GM12878 (cell line): ENCODE measurements around the gene ATG10. TPM values are rescaled to one million over a fixed set of nuclear protein-coding genes. Genes with fewer than 3 reads are reported as not detected.

Source experiments
- ATAC-seq: fragments of 200-7000 bp; cut with Tn5 transposase; 3 replicates; pipeline ENCODE4 v1.9.1; 2020; ENCODE audit warnings: mild to moderate bottlenecking, moderate library complexity
- BruUV-seq: library from RNA; stranded (reverse); fragments of 400-500 nt; replicated peaks from 2 replicates; lab custom pipeline; 2021; lab: Mats Ljungman, UMichigan
- CTCF ChIA-PET: fragments of 300-600 bp; sonication (Branson Sonifier 250); formaldehyde crosslinking; extraction: SDS; loops from one replicate; lab custom pipeline; 2021; ENCODE audit warnings: inconsistent platforms; lab: Yijun Ruan, JAX
- POLR2A ChIA-PET: fragments of 350-600 bp; formaldehyde crosslinking; extraction: SDS; loops from one replicate; lab custom pipeline; 2021; ENCODE audit warnings: inconsistent platforms; lab: Charles Lee
- RAD21 ChIA-PET: fragments of 300-600 bp; sonication (Branson Sonifier 250); formaldehyde crosslinking; loops from one replicate; lab custom pipeline; 2023; ENCODE audit warnings: antibody characterized with exemption; ENCODE audit not compliant: unreplicated experiment; lab: Charles Lee
- SMC1A ChIA-PET: fragments of 300-600 bp; sonication (Branson Sonifier 250); formaldehyde crosslinking; loops from one replicate; lab custom pipeline; 2023; ENCODE audit not compliant: unreplicated experiment, uncharacterized antibody; lab: Charles Lee
- DNase-seq: peaks from one replicate; pipeline ENCODE4 v3.0.0-alpha.2; 2011; ENCODE audit warnings: low read depth, low spot score
- FAIRE-seq: peaks from 3 replicates; lab custom pipeline; 2011; peaks lifted over from hg19 to GRCh38; lab: Jason Lieb, UNC
- H2AFZ ChIP-seq: 2 replicates; pipeline ENCODE4 v1.6.0; 2011; ENCODE audit warnings: low read depth, low read length, control low read depth; ENCODE audit not compliant: control insufficient read depth
- H3K27ac ChIP-seq: 2 replicates; pipeline ENCODE4 v1.5.1; 2011; ENCODE audit warnings: control low read depth; ENCODE audit not compliant: control insufficient read depth, insufficient read depth
- H3K27me3 ChIP-seq, 2 experiments: replicated peaks in 1 of 2; 2 replicates each; pipeline versions ENCODE4 v1.6.0 to v1.6.1; 2011; ENCODE audit warnings: low read length in 1 of 2; ENCODE audit not compliant: control insufficient read depth in 2 of 2, insufficient read depth in 2 of 2
- H3K36me3 ChIP-seq, 2 experiments: 2 replicates each; pipeline ENCODE4 v1.5.1; 2011; ENCODE audit warnings: low read length in 1 of 2; ENCODE audit not compliant: control insufficient read depth in 2 of 2, insufficient read depth in 2 of 2
- H3K4me1 ChIP-seq: 2 replicates; pipeline ENCODE4 v1.6.1; 2011; ENCODE audit warnings: mild to moderate bottlenecking, low read length, moderate library complexity, mixed read lengths; ENCODE audit not compliant: control insufficient read depth, insufficient read depth
- H3K4me2 ChIP-seq: 2 replicates; pipeline ENCODE4 v1.6.0; 2011; ENCODE audit warnings: control low read depth; ENCODE audit not compliant: control insufficient read depth, insufficient read depth
- H3K4me3 ChIP-seq: fragments of 200-600 bp; sonication (generic); 2 replicates; pipeline ENCODE4 v1.5.1; 2016
- H3K79me2 ChIP-seq: 2 replicates; pipeline ENCODE4 v1.6.0; 2011; ENCODE audit warnings: low read length; ENCODE audit not compliant: control insufficient read depth, insufficient read depth
- H3K9ac ChIP-seq: 2 replicates; pipeline ENCODE4 v1.8.0; 2011; ENCODE audit warnings: low read length, control low read depth, mixed read lengths; ENCODE audit not compliant: control insufficient read depth, insufficient read depth
- H3K9me3 ChIP-seq: replicated peaks from 3 replicates; pipeline ENCODE4 v1.5.1; 2011; ENCODE audit warnings: mild to moderate bottlenecking, low read length; ENCODE audit not compliant: control insufficient read depth, insufficient read depth
- H4K20me1 ChIP-seq: 2 replicates; pipeline ENCODE4 v1.6.0; 2011; ENCODE audit not compliant: control insufficient read depth, insufficient read depth
- CHD1 ChIP-seq: IDR thresholded peaks from 2 replicates; pipeline ENCODE4 v1.6.1; 2012; ENCODE audit warnings: low read depth, low read length, improper control_type of control experiment
- EGR1 ChIP-seq, 2 experiments: IDR thresholded peaks; 1 replicate in 1 of 2; 2 replicates in 1 of 2; pipeline ENCODE4 v1.6.1; 2011 to 2012; ENCODE audit warnings: low read depth in 2 of 2, low read length in 2 of 2, borderline replicate concordance in 1 of 2, mild to moderate bottlenecking in 1 of 2, moderate library complexity in 1 of 2
- EZH2 ChIP-seq: IDR thresholded peaks from 2 replicates; pipeline ENCODE4 v1.6.1; 2012; ENCODE audit warnings: low read depth, mild to moderate bottlenecking, control low read depth, inconsistent platforms, low read length, borderline replicate concordance; ENCODE audit not compliant: control insufficient read depth
- PAX5 ChIP-seq: IDR thresholded peaks from 2 replicates; pipeline ENCODE4 v1.6.1; 2011; ENCODE audit warnings: low read depth, low read length, borderline replicate concordance
- POU2F2 ChIP-seq: IDR thresholded peaks from 3 replicates; pipeline ENCODE4 v1.6.1; 2011; ENCODE audit warnings: low read depth, mild to moderate bottlenecking, low read length, borderline replicate concordance
- RELA ChIP-seq: fragments of 450-650 bp; IDR thresholded peaks from 2 replicates; pipeline ENCODE4 v1.8.0; 2014; ENCODE audit warnings: borderline replicate concordance; ENCODE audit not compliant: partially characterized antibody
- SMAD5 ChIP-seq: IDR thresholded peaks from 2 replicates; pipeline ENCODE4 v1.6.1; 2016; ENCODE audit warnings: antibody characterized with exemption, low read depth
- SPI1 ChIP-seq: IDR thresholded peaks from 2 replicates; pipeline ENCODE4 v1.6.1; 2011; ENCODE audit warnings: low read depth, mild to moderate bottlenecking, low read length, moderate library complexity, borderline replicate concordance; ENCODE audit not compliant: insufficient read depth
- SRF ChIP-seq, 2 experiments: IDR thresholded peaks; 2 replicates each; pipeline ENCODE4 v1.6.1; 2011; ENCODE audit warnings: low read depth in 2 of 2, low read length in 2 of 2, mild to moderate bottlenecking in 1 of 2, moderate library complexity in 1 of 2
- SUPT20H ChIP-seq: IDR thresholded peaks from 2 replicates; pipeline ENCODE4 v1.6.1; 2011; ENCODE audit warnings: low read depth, mild to moderate bottlenecking, low read length, moderate library complexity, borderline replicate concordance; ENCODE audit not compliant: control insufficient read depth
- WRNIP1 ChIP-seq: IDR thresholded peaks from 2 replicates; pipeline ENCODE4 v1.6.1; 2011; ENCODE audit warnings: low read depth, low read length, improper control_type of control experiment, borderline replicate concordance
- WGBS: methylation state at CpG from one replicate; pipeline ENCODE4 v1.1.6; 2016; ENCODE audit warnings: low lambda C conversion rate; ENCODE audit not compliant: insufficient replicate concordance, insufficient coverage; ENCODE audit errors: missing lambda C conversion rate; 5-methylcytosine and 5-hydroxymethylcytosine counted together
- in situ Hi-C: fragments of 300-500 bp; cut with MboI; formaldehyde crosslinking; loops from 9 replicates; pipeline ENCODE4 v1.14.3; 2018; ENCODE audit warnings: mixed read lengths
- intact Hi-C: fragments of 100-400 bp; cut with micrococcal nuclease; formaldehyde crosslinking; loops from one replicate; pipeline ENCODE4 v1.14.2; 2022; ENCODE audit not compliant: unreplicated experiment
- polyA plus RNA-seq, 11 experiments: library from polyadenylated mRNA; depleted of rRNA in 4 of 11; unstranded in 6 of 11; stranded (reverse) in 5 of 11; fragments of >200 nt; fragmentation: Nextera tagmentation in 4 of 11; fragmentation: Illumina TruSeq in 1 of 11; extraction: Ambion mirVana in 4 of 11; extraction: Trizol in 1 of 11; gene quantifications; 1 replicate in 1 of 11; 2 replicates in 10 of 11; pipeline versions ENCODE4 v1.2.1 to v1.2.3, GENCODE V29; 2011 to 2016; ENCODE audit warnings: inconsistent platforms in 2 of 11, missing spikeins in 2 of 11, low read depth in 1 of 11
- total RNA-seq, 4 experiments: library from RNA; depleted of rRNA in 3 of 4; stranded (reverse); fragments of >200 nt in 3 of 4; fragmentation: Illumina TruSeq in 1 of 4; extraction: Trizol in 1 of 4; gene quantifications; 2 replicates each; pipeline versions ENCODE4 v1.2.1 to v1.2.3, GENCODE V29; 2013 to 2021

Gene ATG10
- total and polyA plus RNA-seq, 10 of the 15 experiments (the other 5 are each of a cell fraction or from before 2014, with no cell fraction given): 3.8 to 14.4 (median 6.5) TPM

DNA sequence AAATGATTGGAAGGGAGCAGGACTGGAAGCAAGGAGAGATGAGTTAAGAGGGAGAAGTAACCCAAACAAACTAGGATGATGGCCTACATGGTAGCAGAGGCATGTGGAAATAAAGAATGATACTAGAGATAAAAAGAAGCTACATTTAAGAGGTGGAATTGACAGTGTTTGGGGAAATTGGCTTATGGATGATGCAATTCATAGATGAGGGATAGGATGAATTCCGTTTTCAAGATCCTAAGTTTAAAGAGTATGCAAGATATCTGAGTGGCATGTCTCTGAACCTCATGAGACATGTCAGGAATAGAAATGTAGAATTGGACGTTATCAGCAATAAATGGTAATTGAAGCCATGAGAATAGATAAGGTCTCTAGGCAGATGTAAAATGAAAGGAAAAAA is 232.7 kb downstream of the ATG10 start (continued):
- no peak for TF ChIP-seq RELA
- TF ChIP-seq PAX5: no peak
- TF ChIP-seq SPI1: no peak
- TF ChIP-seq SRF (IDR thresholded peaks at IDR 0.05; ENCODE audit: low read depth in 2 of 2, low read length in 2 of 2): no peak
- no peak for TF ChIP-seq SMAD5
- TF ChIP-seq, all 136 proteins: peak for 0

DNA sequence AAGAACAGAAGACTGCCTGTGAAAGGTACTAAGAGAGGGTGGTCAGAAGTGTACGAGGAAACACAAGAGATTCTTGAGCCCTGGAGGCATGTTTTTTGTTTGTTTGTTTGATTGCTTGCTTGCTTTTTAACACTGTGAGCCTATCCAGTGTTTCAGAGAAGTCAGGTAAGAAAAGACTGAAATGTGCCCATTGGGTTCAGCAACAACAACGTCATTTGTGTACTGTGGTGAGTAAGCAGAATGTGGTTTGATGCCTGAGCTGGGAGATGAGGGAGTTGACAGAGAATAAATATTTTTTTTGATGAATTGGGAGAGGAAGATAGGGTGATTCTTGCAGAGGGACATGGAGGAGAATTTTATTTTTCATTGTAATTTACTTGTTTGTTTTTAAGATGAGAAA is 233.2 kb downstream of the ATG10 start:
- Histone ChIP-seq H3K79me2 (no peaks in the 10 kb centered on the region), H3K9me3 (no peaks in the 10 kb centered on the region), H3K36me3 (no peaks in the 10 kb centered on the region), H3K4me3 (no peak overlapping the region), H3K9ac (no peak overlapping the region), H3K27ac (no peak overlapping the region), H4K20me1 (no peaks in the 10 kb centered on the region), H2AFZ (no peak overlapping the region), H3K27me3 (no peaks in the 10 kb centered on the region), H3K4me2 (no peak overlapping the region), H3K4me1 (no peaks in the 10 kb centered on the region)
- FAIRE-seq: no peak
- POLR2A ChIA-PET: no interaction called here
- no TSS peak for BruUV-seq
- CTCF ChIA-PET: interaction anchor here (1.0 to 1.3 kb wide), 2 partner anchors 29 to 779 kb away, joined by 3 to 5 read pairs; no protein-coding TSS in a partner anchor
- DNase-seq: no peak
- in situ Hi-C loops (no loop called here), intact Hi-C loops (no loop called here)
- no peak for ATAC-seq
- WGBS: 30% methylated on average over 2 of the region's 2 CpGs
- no peak for TF ChIP-seq CHD1
- no peak for TF ChIP-seq WRNIP1
- TF ChIP-seq EGR1 (IDR thresholded peaks at IDR 0.05; ENCODE audit: borderline replicate concordance in 1 of 2, low read depth in 2 of 2, low read length in 2 of 2): no peak
- no peak for TF ChIP-seq POU2F2
- TF ChIP-seq SUPT20H: no peak
- no peak for TF ChIP-seq EZH2
- RAD21 ChIA-PET: no interaction called here
- SMC1A ChIA-PET: no interaction called here
